NCI-H187 (cell line): ENCODE measurements around the gene COL3A1.

Source experiments
- DNase-seq, 2 experiments: peaks; one replicate each; lab custom pipeline; 2025; lab: John Stamatoyannopoulos, UW

The COL3A1 gene

GRCh38 chr2:189018631-189019030, 44.5 kb downstream of the COL3A1 start:
- DNase-seq: no peak

GRCh38 chr2:189020179-189020578, 46.0 kb downstream of the COL3A1 start:
- no peak for DNase-seq

GRCh38 chr2:189022053-189022481, 47.9 kb downstream of the COL3A1 start:
- no peak for DNase-seq

- no peak for DNase-seq
Measured at GRCh38 chr2:189022492-189022891, 48.3 kb downstream of the COL3A1 start.

GRCh38 chr2:189024901-189025618, 50.9 kb downstream of the COL3A1 start:
- DNase-seq: no peak

GRCh38 chr2:189037518-189037917, 63.3 kb downstream of the COL3A1 start:
- DNase-seq: no peak

GRCh38 chr2:189045836-189046235, 71.7 kb downstream of the COL3A1 start:
- no peak for DNase-seq

GRCh38 chr2:189046320-189046719, 72.1 kb downstream of the COL3A1 start:
- no peak for DNase-seq

- DNase-seq: no peak
Measured at GRCh38 chr2:189047171-189047888, 73.2 kb downstream of the COL3A1 start.

GRCh38 chr2:189048189-189048588, 74.0 kb downstream of the COL3A1 start:
- no peak for DNase-seq

- DNase-seq: no peak
Measured at GRCh38 chr2:189049709-189050164, 75.6 kb downstream of the COL3A1 start.

GRCh38 chr2:189050165-189050712, 76.1 kb downstream of the COL3A1 start:
- DNase-seq: no peak

- no peak for DNase-seq
Measured at GRCh38 chr2:189056200-189057106, 82.3 kb downstream of the COL3A1 start.

GRCh38 chr2:189057316-189057715, 83.1 kb downstream of the COL3A1 start:
- DNase-seq: no peak

- no peak for DNase-seq
Measured at GRCh38 chr2:189060096-189060642, 86.0 kb downstream of the COL3A1 start.
